ENCODE measurements around the gene PCP2.
A peak's percentile ranks its signal among the peaks of the same experiment; 100 is the strongest.

The PCP2 gene

DNA sequence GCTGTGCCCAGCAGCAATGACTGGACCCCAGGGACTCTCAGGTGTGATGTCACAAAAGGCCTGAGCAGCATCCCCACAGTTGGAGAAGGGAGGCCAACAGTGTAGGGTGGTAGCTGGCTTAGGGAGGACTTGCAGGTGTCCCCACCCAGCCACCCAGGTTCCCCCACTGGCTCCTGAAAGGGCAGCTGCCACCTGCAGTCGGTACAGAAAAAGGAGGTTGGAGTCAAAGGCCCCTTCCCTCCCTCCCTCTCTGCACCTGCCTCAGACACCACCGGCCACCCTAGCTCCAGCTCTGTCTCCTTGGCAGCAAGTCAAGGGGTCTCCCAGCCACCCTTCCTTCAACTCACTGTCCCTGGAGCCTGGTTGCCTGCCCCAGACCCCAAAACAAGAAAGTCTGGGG is at the start of gene PCP2:
Gene PCP2 (minus strand): TSS at position 22 of the 400 bp plus-strand sequence. CDS start 262 bp downstream, outside the sequence.
- H3K27ac ChIP-seq: no peak within 1 kb of the TSS
- TF ChIP-seq, protein P1, sequence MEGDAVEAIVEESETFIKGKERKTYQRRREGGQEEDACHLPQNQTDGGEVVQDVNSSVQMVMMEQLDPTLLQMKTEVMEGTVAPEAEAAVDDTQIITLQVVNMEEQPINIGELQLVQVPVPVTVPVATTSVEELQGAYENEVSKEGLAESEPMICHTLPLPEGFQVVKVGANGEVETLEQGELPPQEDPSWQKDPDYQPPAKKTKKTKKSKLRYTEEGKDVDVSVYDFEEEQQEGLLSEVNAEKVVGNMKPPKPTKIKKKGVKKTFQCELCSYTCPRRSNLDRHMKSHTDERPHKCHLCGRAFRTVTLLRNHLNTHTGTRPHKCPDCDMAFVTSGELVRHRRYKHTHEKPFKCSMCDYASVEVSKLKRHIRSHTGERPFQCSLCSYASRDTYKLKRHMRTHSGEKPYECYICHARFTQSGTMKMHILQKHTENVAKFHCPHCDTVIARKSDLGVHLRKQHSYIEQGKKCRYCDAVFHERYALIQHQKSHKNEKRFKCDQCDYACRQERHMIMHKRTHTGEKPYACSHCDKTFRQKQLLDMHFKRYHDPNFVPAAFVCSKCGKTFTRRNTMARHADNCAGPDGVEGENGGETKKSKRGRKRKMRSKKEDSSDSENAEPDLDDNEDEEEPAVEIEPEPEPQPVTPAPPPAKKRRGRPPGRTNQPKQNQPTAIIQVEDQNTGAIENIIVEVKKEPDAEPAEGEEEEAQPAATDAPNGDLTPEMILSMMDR (conservative IDR thresholded peaks at IDR 0.05): no peak

DNA sequence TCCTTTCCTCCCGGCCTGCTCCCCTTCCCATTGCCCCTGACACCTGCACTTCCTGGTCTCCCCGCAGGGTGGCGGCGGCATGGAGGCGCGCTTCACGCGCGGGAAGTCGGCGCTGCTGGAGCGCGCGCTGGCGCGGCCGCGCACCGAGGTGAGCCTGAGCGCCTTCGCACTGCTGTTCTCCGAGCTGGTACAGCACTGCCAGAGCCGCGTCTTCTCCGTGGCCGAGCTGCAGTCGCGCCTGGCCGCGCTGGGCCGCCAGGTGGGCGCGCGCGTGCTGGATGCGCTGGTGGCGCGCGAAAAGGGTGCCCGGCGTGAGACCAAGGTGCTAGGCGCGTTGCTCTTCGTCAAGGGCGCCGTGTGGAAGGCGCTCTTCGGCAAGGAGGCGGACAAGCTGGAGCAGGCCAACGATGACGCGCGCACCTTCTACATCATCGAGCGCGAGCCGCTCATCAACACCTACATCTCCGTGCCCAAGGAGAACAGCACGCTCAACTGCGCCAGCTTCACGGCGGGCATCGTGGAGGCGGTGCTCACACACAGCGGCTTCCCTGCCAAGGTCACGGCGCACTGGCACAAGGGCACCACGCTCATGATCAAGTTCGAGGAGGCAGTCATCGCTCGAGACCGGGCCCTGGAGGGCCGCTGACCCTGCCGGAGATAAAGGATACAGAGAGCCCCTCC is 48.8 kb upstream of the PCP2 start:
- TF ChIP-seq, protein P1 (conservative IDR thresholded peaks at IDR 0.05): no peak
- H3K27ac ChIP-seq: no peak overlapping the region

DNA sequence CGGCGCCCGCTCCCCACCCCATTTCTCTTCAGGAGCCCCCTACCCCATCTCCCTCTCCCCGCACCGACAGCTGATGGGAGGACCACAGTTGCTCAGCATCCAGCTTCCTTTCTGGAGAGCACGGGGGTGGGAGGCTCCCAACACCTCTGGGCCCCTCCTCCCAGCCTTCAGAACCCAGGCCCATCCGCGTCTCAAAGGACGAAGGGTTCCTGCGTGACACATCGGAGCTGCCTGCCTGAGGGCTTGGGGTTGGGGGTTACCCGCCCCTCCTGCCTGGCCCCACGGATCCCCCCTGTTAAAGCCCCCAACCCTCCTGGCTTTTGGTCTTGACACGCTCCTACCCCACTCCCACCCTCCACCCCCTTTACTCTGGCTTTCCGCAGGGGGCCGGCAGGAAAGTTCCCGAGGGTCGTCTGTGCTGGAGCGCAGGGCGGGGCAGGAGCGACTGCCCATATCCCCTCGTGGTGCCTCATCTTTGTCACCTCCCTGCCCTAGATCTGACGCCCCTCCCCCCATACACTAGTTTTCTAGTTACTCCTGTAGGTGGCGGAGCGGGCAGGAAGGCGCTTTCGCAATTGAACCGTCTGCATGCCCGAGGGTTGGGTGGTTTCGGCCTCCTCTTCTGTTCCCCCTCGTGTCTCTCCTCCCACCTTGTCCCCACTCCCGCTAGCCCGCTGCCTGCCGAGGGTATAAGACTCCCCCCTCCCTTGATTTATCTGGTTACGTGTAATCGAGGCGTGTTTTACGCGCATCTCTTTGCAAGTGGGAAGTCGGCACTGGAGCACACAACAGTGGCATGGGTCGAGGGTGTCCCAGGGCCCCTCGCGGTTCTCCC is 48.0 kb upstream of the PCP2 start:
- H3K27ac ChIP-seq: peak overlapping the region; percentile 79; the same call in 1 of the 2 replicates

DNA sequence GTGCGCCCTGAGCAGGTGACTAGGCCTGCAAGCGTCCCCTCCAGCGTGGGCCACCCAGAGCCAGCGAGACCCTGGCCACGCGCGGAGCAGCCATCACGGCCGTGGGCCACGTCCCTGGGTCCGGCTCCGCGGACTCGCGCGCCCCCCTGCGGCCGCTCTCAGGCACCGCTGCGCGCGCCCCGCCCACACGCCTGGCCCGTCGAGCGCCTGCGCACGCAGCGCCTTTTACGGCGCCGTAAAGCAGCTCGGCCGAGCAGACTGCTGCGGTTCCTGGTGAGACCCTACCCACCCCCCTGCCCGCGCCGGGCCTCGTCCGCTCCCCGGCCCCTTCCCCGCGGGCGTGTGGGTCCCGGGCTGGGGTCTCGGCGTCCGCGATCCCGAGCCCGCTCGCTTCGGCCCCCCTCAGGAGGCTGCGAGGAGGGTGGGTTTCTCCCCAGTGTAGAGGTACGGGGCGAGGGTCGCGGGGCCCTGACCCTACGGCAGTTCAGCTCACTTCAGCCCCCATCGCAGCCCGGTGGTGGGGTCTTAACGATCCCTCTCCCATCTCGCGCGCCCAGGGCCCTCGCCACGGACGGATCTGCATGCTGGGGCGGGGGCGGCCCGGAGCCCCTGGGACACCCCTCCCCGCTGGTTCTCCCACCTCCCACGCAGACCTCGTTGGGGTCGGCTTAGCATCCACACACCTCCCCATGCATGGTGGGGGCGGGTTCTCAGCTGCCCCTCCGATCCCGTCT is 47.3 kb upstream of the PCP2 start, which contains the start of gene TRAPPC5:
Gene TRAPPC5 (plus strand): TSS at position 228 of the 734 bp plus-strand sequence. CDS start 1,421 bp downstream, outside the sequence.
- TF ChIP-seq, protein P1 (conservative IDR thresholded peaks at IDR 0.05): peak; percentile 92
- H3K27ac ChIP-seq: peak within 1 kb of the TSS; percentile 79; the same call in 1 of the 2 replicates

More for the DNA sequence above, 48.0 kb upstream of the PCP2 start:
- TF ChIP-seq, protein P1 (conservative IDR thresholded peaks at IDR 0.05): peak; percentile 41

DNA sequence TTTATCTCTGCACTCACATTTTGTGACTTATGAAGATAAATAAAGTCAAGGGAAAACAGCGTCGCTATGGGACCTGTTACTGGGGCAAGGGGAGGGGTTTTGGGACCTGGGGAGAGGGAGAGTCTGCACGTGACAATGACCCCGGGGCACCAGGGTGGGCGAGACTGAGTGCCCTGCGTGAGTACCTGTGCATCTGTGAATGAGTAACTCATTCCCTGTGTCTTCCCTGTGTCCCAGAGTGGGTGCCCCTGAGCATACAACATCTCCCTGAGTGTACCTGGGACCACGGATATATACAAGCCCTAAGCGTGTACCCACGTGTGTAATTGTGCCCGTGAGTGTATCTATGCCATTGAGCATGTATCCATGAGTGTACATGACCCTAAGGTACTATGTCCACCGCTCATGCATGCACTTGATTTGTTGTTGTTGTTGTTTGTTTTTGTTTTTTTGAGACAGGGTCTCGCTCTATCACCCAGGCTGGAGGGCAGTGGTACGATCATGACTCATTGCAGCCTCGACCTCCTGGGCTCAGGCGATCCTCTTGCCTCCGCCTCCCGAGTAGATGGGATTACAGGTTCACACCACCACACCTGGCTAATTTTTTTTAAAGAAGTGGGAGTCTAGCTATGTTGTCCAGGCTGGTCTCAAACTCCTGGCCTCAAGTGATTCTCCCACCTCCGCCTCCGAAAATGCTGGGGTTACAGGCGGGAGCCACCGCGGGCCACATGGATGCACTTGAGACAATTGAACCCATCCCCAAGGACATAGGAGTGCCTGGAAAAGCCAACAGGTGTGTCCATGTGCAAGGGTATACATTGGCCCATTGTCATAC is 46.5 kb upstream of the PCP2 start:
- TF ChIP-seq, protein P1 (conservative IDR thresholded peaks at IDR 0.05): no peak
- peak overlapping the region; percentile 79; the same call in 1 of the 2 replicates for H3K27ac ChIP-seq

DNA sequence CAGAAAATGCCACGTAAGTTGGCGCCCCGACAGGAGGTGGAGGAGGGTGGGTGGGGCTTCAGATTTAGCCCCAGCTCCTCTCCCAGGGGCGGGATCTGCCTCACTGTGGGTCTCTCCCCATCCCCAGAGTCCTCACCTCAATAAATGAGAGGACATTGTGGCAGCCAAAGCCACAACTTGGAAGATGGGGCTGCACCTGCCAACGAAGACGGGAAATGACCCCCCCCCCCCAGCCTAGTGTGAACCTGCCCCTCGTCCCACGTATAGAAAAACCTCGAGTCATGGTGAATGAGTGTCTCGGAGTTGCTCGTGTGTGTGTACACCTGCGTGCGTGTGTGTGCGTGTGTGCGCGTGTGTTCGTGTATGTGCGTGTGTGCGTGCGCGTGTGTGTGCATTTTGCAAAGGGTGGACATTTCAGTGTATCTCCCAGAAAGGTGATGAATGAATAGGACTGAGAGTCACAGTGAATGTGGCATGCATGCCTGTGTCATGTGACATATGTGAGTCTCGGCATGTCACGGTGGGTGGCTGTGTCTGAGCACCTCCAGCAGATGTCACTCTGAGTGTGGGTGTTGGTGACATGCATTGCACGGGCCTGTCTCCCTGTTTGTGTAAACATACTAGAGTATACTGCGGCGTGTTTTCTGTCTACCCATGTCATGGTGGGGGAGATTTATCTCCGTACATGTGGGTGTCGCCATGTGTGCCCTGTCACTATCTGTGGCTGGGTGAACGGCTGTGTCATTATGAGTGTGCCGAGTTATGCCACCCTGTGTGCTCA is 45.6 kb upstream of the PCP2 start:
- H3K27ac ChIP-seq: no peak overlapping the region
- TF ChIP-seq, protein P1 (conservative IDR thresholded peaks at IDR 0.05): peak; percentile 63

Measured in VCaP (cell line).